IMR-90 (cell line): ENCODE measurements around the gene GHR. TPM values are rescaled to one million over a fixed set of nuclear protein-coding genes. Genes with fewer than 3 reads are reported as not detected.

ENCODE experiments used
- ATAC-seq: fragments of 200-7000 bp; cut with Tn5 transposase; 2 replicates; pipeline ENCODE4 v1.9.1; 2020; ENCODE audit warnings: low read depth, mild to moderate bottlenecking, moderate library complexity
- BruUV-seq: library from RNA; stranded (reverse); fragments of 400-500 nt; replicated peaks from 2 replicates; lab custom pipeline; 2021; lab: Mats Ljungman, UMichigan
- CTCF ChIA-PET: fragments of 300-600 bp; formaldehyde crosslinking; extraction: SDS; loops from one replicate; lab custom pipeline; 2021; ENCODE audit warnings: antibody characterized with exemption; lab: Yijun Ruan, JAX
- POLR2A ChIA-PET: fragments of 300-600 bp; sonication (Branson Sonifier 250); formaldehyde crosslinking; loops from one replicate; lab custom pipeline; 2022; ENCODE audit warnings: antibody characterized with exemption; ENCODE audit not compliant: unreplicated experiment; lab: Charles Lee
- DNase-seq: peaks from one replicate; pipeline ENCODE4 v3.0.0; 2013
- H2AFZ ChIP-seq: replicated peaks from 2 replicates; pipeline ENCODE3; 2013; ENCODE audit warnings: low read length, mild to moderate bottlenecking; ENCODE audit not compliant: poor library complexity
- H2AK5ac ChIP-seq: 2 replicates; pipeline ENCODE4 v1.6.1; 2013; ENCODE audit warnings: low read depth, low read length, inconsistent platforms
- H2AK9ac ChIP-seq: replicated peaks from 2 replicates; pipeline ENCODE3; 2013; ENCODE audit warnings: mild to moderate bottlenecking, low read depth, low read length, moderate library complexity; ENCODE audit not compliant: poor library complexity
- H2BK120ac ChIP-seq: 2 replicates; pipeline ENCODE4 v1.6.1; 2013; ENCODE audit warnings: low read depth, low read length, inconsistent platforms
- H2BK15ac ChIP-seq: 3 replicates; pipeline ENCODE4 v1.6.1; 2013; ENCODE audit warnings: low read depth, low read length, inconsistent platforms
- H2BK20ac ChIP-seq: 2 replicates; pipeline ENCODE4 v1.6.1; 2013; ENCODE audit warnings: low read depth, mild to moderate bottlenecking, inconsistent platforms, low read length, moderate library complexity
- H2BK5ac ChIP-seq: 2 replicates; pipeline ENCODE4 v1.6.1; 2013; ENCODE audit warnings: mild to moderate bottlenecking, low read depth, low read length, inconsistent platforms; ENCODE audit not compliant: poor library complexity, severe bottlenecking
- H3K14ac ChIP-seq: replicated peaks from 2 replicates; pipeline ENCODE4 v1.6.1; 2013; ENCODE audit warnings: low read depth, low read length, inconsistent platforms
- H3K18ac ChIP-seq: 2 replicates; pipeline ENCODE4 v1.6.1; 2013; ENCODE audit warnings: low read depth, low read length, control low read depth
- H3K23ac ChIP-seq: 2 replicates; pipeline ENCODE4 v1.6.1; 2013; ENCODE audit warnings: low read depth, low read length, inconsistent platforms
- H3K27ac ChIP-seq: 2 replicates; pipeline ENCODE4 v1.5.1; 2013; ENCODE audit warnings: mild to moderate bottlenecking, control low read depth, low read length; ENCODE audit not compliant: insufficient read depth
- H3K27me3 ChIP-seq: 2 replicates; pipeline ENCODE4 v1.6.1; 2013; ENCODE audit warnings: low read length; ENCODE audit not compliant: control insufficient read depth, insufficient read depth
- H3K36me3 ChIP-seq: 2 replicates; pipeline ENCODE4 v1.6.1; 2013; ENCODE audit warnings: low read length, mixed read lengths; ENCODE audit not compliant: control insufficient read depth, insufficient read depth
- H3K4ac ChIP-seq: 2 replicates; pipeline ENCODE4 v1.6.1; 2013; ENCODE audit warnings: low read depth, low read length, inconsistent platforms
- H3K4me1 ChIP-seq: 2 replicates; pipeline ENCODE4 v1.6.1; 2013; ENCODE audit warnings: low read length, mixed read lengths; ENCODE audit not compliant: control insufficient read depth, insufficient read depth
- H3K4me2 ChIP-seq: 2 replicates; pipeline ENCODE4 v1.6.1; 2013; ENCODE audit warnings: low read depth, mild to moderate bottlenecking, control low read depth, low read length, moderate library complexity
- H3K4me3 ChIP-seq: 2 replicates; pipeline ENCODE4 v1.5.1; 2013; ENCODE audit warnings: low read depth, mild to moderate bottlenecking, control low read depth, low read length, moderate library complexity; ENCODE audit not compliant: insufficient read depth
- H3K56ac ChIP-seq: 2 replicates; pipeline ENCODE4 v1.6.1; 2013; ENCODE audit warnings: low read length, inconsistent platforms; ENCODE audit not compliant: insufficient read depth; ENCODE audit errors: extremely low read depth
- H3K79me1 ChIP-seq, 2 experiments: 2 replicates each; pipeline ENCODE4 v1.6.1; 2013; ENCODE audit warnings: low read length in 2 of 2, inconsistent platforms in 1 of 2, low read depth in 1 of 2
- H3K9ac ChIP-seq: 2 replicates; pipeline ENCODE4 v1.6.1; 2013; ENCODE audit warnings: low read depth, low read length, control low read depth
- H3K9me1 ChIP-seq: 2 replicates; pipeline ENCODE4 v1.6.1; 2013; ENCODE audit warnings: low read length, inconsistent platforms; ENCODE audit not compliant: insufficient read depth
- H3K9me3 ChIP-seq: 2 replicates; pipeline ENCODE4 v1.6.1; 2013; ENCODE audit warnings: low read length; ENCODE audit not compliant: control insufficient read depth, insufficient read depth
- H4K20me1 ChIP-seq: 2 replicates; pipeline ENCODE4 v1.6.1; 2013; ENCODE audit warnings: low read length, inconsistent platforms; ENCODE audit not compliant: insufficient read depth
- H4K5ac ChIP-seq: 2 replicates; pipeline ENCODE4 v1.6.1; 2013; ENCODE audit warnings: mild to moderate bottlenecking, low read depth, low read length, control low read depth
- H4K8ac ChIP-seq, 2 experiments: 2 replicates each; pipeline ENCODE4 v1.6.1; 2013; ENCODE audit warnings: low read depth in 2 of 2, low read length in 2 of 2, control low read depth in 1 of 2, inconsistent platforms in 1 of 2
- H4K91ac ChIP-seq: 2 replicates; pipeline ENCODE4 v1.6.1; 2013; ENCODE audit warnings: low read depth, low read length, inconsistent platforms; ENCODE audit not compliant: insufficient read depth
- FOS ChIP-seq: fragments of 150-350 bp; IDR thresholded peaks from 2 replicates; pipeline ENCODE4 v1.6.1; 2016; ENCODE audit warnings: low read depth, low read length
- MAFK ChIP-seq: IDR thresholded peaks from 2 replicates; pipeline ENCODE4 v1.6.1; 2012; ENCODE audit warnings: low read depth, low read length, improper control_type of control experiment
- MXI1 ChIP-seq: IDR thresholded peaks from 2 replicates; pipeline ENCODE4 v1.6.1; 2012; ENCODE audit warnings: low read depth, mild to moderate bottlenecking, low read length, moderate library complexity, borderline replicate concordance
- NFE2L2 ChIP-seq: fragments of 150-350 bp; IDR thresholded peaks from 2 replicates; pipeline ENCODE4 v1.6.1; 2016; ENCODE audit warnings: low read depth, mild to moderate bottlenecking, low read length
- POLR2A ChIP-seq: IDR thresholded peaks from 2 replicates; pipeline ENCODE4 v1.6.1; 2012; ENCODE audit warnings: mild to moderate bottlenecking, low read depth, low read length
- RAD21 ChIP-seq: IDR thresholded peaks from 2 replicates; pipeline ENCODE4 v1.6.1; 2012; ENCODE audit warnings: low read length, improper control_type of control experiment
- RCOR1 ChIP-seq: IDR thresholded peaks from 2 replicates; pipeline ENCODE4 v1.6.1; 2012; ENCODE audit warnings: mild to moderate bottlenecking, low read length, improper control_type of control experiment; ENCODE audit not compliant: insufficient replicate concordance
- RFX5 ChIP-seq: IDR thresholded peaks from 2 replicates; pipeline ENCODE4 v1.8.0; 2012; ENCODE audit warnings: low read depth, mild to moderate bottlenecking, low read length, moderate library complexity
- SMC3 ChIP-seq: fragments of 150-350 bp; IDR thresholded peaks from 2 replicates; pipeline ENCODE4 v1.6.1; 2016; ENCODE audit warnings: low read depth, mild to moderate bottlenecking, antibody characterized with exemption, low read length, moderate library complexity
- WGBS, 2 experiments: methylation state at CpG; one replicate each; pipeline versions ENCODE4 v1.1.5 to v1.1.7; 2013; ENCODE audit warnings: missing lambda C conversion rate in 2 of 2; ENCODE audit not compliant: insufficient read length in 1 of 2; ENCODE audit errors: extremely low coverage in 2 of 2; 5-methylcytosine and 5-hydroxymethylcytosine counted together
- dilution Hi-C: fragments of 300-500 bp; cut with HindIII; formaldehyde crosslinking; loops from one replicate; pipeline ENCODE4 v1.14.3; 2018; ENCODE audit warnings: low sequenced_read_pairs; ENCODE audit not compliant: unreplicated experiment
- in situ Hi-C: fragments of 300-500 bp; cut with MboI; formaldehyde crosslinking; loops from 3 replicates; pipeline ENCODE4 v1.14.3; 2019; ENCODE audit warnings: low sequenced_read_pairs, inconsistent platforms, mixed read lengths
- intact Hi-C: fragments of 100-400 bp; cut with micrococcal nuclease; formaldehyde crosslinking; loops from 2 replicates; pipeline ENCODE4 v1.10.0; 2022
- polyA plus RNA-seq, 3 experiments: library from polyadenylated mRNA; depleted of rRNA; stranded (reverse); fragments of >200 nt; gene quantifications; 2 replicates each; pipeline ENCODE4 v1.2.3, GENCODE V29; 2012; ENCODE audit warnings: low replicate concordance in 1 of 3
- total RNA-seq: library from RNA; depleted of rRNA; stranded (reverse); fragments of >200 nt; gene quantifications from 2 replicates; pipeline ENCODE4 v1.2.3, GENCODE V29; 2012
- TF ChIP-seq, protein P1 (sequence below): fragments of 150-350 bp; IDR thresholded peaks from 2 replicates; pipeline ENCODE4 v1.6.1; 2016; ENCODE audit warnings: low read depth, mild to moderate bottlenecking, low read length, moderate library complexity, borderline replicate concordance

Gene GHR
- total and polyA plus RNA-seq, 2 of the 4 experiments (the other 2 are of a cell fraction), result 0.36 to 1.1 TPM

DNA sequence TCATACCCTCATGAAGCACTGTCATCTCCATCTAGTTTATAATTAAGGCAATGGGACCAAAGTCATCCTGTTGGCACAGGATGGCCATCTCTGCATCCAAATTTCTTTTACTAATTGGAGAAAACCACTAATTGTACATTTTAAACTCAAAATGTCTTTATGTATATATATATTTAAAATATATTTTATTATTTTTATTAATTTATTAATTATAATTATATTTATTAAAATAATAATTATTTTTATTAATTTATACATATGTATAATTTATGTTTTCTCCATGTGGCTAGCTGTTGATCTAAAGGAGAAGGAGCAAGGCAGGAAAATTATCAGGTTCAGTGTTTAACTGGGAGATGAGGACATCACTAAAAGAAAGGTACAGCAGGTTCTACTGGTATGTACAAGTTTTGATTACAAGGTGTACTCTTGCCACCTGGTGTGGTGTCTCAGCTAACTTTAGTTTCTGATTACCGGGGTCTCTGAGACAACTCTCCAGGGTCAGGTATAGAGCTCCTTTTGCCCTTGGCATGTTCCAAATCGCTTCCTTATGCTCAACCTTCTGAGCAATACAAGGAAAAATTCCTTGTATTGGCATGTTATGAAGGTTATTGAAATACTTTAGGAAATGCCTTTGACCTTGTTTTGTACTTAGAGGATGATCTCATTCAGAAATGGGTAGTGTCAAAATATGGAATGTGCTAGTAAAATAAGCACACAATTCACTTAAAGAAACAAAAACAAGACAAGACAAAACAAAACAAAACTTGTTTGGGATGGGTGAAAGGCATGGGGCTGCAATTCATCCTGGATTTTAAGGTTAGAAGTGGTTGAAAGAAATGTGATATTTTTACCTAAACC, 79.6 kb downstream of the GHR start:
- H3K4me1 ChIP-seq, result no peaks in the 10 kb centered on the region
- H2BK15ac ChIP-seq, result no peak overlapping the region
- dilution Hi-C loops (no loop called here), intact Hi-C loops (no loop called here), in situ Hi-C loops (no loop called here)
- H3K27me3 ChIP-seq, result no peaks in the 10 kb centered on the region
- no peak overlapping the region for H3K4ac ChIP-seq
- H3K79me1 ChIP-seq, result no peaks in the 10 kb centered on the region
- no peaks in the 10 kb centered on the region for H3K9me1 ChIP-seq
- CTCF ChIA-PET, result no interaction called here
- no peak overlapping the region for H2AFZ ChIP-seq
- H3K36me3 ChIP-seq, result no peaks in the 10 kb centered on the region
- no peak overlapping the region for H4K91ac ChIP-seq
- DNase-seq (no peak), ATAC-seq (no peak)
- H4K5ac ChIP-seq, result no peak overlapping the region
- no peak overlapping the region for H2BK5ac ChIP-seq
- H2BK120ac ChIP-seq, result no peak overlapping the region
- BruUV-seq, result no TSS peak
- H2AK9ac ChIP-seq, result no peak overlapping the region
- H2AK5ac ChIP-seq, result no peak overlapping the region
- no peak overlapping the region for H3K23ac ChIP-seq
- TF ChIP-seq FOS (no peak), RFX5 (no peak), SMC3 (no peak), MAFK (no peak), RAD21 (no peak), MXI1 (no peak), POLR2A (no peak), NFE2L2 (no peak), RCOR1 (no peak)
- TF ChIP-seq, protein P1, sequence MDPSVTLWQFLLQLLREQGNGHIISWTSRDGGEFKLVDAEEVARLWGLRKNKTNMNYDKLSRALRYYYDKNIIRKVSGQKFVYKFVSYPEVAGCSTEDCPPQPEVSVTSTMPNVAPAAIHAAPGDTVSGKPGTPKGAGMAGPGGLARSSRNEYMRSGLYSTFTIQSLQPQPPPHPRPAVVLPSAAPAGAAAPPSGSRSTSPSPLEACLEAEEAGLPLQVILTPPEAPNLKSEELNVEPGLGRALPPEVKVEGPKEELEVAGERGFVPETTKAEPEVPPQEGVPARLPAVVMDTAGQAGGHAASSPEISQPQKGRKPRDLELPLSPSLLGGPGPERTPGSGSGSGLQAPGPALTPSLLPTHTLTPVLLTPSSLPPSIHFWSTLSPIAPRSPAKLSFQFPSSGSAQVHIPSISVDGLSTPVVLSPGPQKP, result no peak
- H3K27ac ChIP-seq, result no peak overlapping the region
- POLR2A ChIA-PET, result no interaction called here
- H4K20me1 ChIP-seq, result no peaks in the 10 kb centered on the region
- H3K18ac ChIP-seq, result no peak overlapping the region
- H2BK20ac ChIP-seq, result no peak overlapping the region
- no peak overlapping the region for H4K8ac ChIP-seq
- no CpG with 5 or more reads among the region's 2 CpGs for WGBS, 2 experiments
- no peak overlapping the region for H3K14ac ChIP-seq
- no peak overlapping the region for H3K9ac ChIP-seq
- H3K4me2 ChIP-seq, result no peak overlapping the region
- no peak overlapping the region for H3K56ac ChIP-seq
- no peaks in the 10 kb centered on the region for H3K9me3 ChIP-seq
- H3K4me3 ChIP-seq, result no peak overlapping the region
